ENCODE data around the gene TEX264. TPM values are rescaled to one million over a fixed set of nuclear protein-coding genes. Genes with fewer than 3 reads are reported as not detected.

The TEX264 gene
- total and polyA plus RNA-seq, 2 experiments from 2014 or later, result 10.0 to 13.3 TPM

- Histone ChIP-seq H3K27ac (ENCODE audit: low read depth) (no peak overlapping the region), H4K20me1 (replicated peaks; ENCODE audit: insufficient read depth) (no peaks in the 10 kb centered on the region), H3K4me3 (no peak overlapping the region), H3F3A (replicated peaks; ENCODE audit: low read depth) (no peaks in the 10 kb centered on the region), H3K27me3 (ENCODE audit: insufficient read depth) (no peaks in the 10 kb centered on the region), H3K4me2 (no peak overlapping the region), H2AFZ (no peak overlapping the region), H3K79me2 (replicated peaks; ENCODE audit: insufficient read depth) (no peaks in the 10 kb centered on the region), H3K9me2 (ENCODE audit: insufficient read depth) (no peaks in the 10 kb centered on the region), H3K36me3 (ENCODE audit: insufficient read depth) (no peaks in the 10 kb centered on the region), H3K4me1 (ENCODE audit: insufficient read depth) (no peaks in the 10 kb centered on the region; the same call in 1 of the 2 replicates)
- Mint-ChIP-seq H3K4me3 (no peak overlapping the region), H3K9me3 (no peaks in the 10 kb centered on the region), H3K36me3 (ENCODE audit: low read depth) (no peaks in the 10 kb centered on the region; the same call in 1 of the 3 replicates), H3K27me3 (ENCODE audit: insufficient read depth, low read depth, poor library complexity) (peaks cover 24% of the 10 kb centered on the region), H3K27ac (no peak overlapping the region), H3K4me1 (peaks cover 10% of the 10 kb centered on the region)
- TF ChIP-seq JUNB (IDR thresholded peaks at IDR 0.05; ENCODE audit: unreplicated experiment), result no peak
- no peak for TF ChIP-seq ZNF331 (CRISPR knock-in tag; IDR thresholded peaks at IDR 0.05; ENCODE audit: low read depth)
- TF ChIP-seq EZH2 (IDR thresholded peaks at IDR 0.05; ENCODE audit: low read depth, unreplicated experiment), result no peak
- TF ChIP-seq POLR2AphosphoS5 (IDR thresholded peaks at IDR 0.05; ENCODE audit: low read depth), result no peak
- TF ChIP-seq ZNF114 (CRISPR knock-in tag; IDR thresholded peaks at IDR 0.05), result no peak
- DNase-seq (ENCODE audit: low spot score) (no peak), ATAC-seq (no peak)
These were observed 20.9 kb downstream of the TEX264 start for GRCh38 chr3:51691949-51692348.

- DNase-seq (ENCODE audit: low spot score) (no peak), ATAC-seq (no peak)
- H2AFZ ChIP-seq, result no peak overlapping the region
- Mint-ChIP-seq H3K9me3 (no peaks in the 10 kb centered on the region), H3K27me3 (ENCODE audit: insufficient read depth, low read depth, poor library complexity) (peaks cover 20% of the 10 kb centered on the region), H3K4me3 (no peak overlapping the region), H3K27ac (no peak overlapping the region), H3K4me1 (peaks cover 10% of the 10 kb centered on the region), H3K36me3 (ENCODE audit: low read depth) (no peaks in the 10 kb centered on the region; the same call in 1 of the 3 replicates)
- H3K36me3 ChIP-seq (ENCODE audit: insufficient read depth), result no peaks in the 10 kb centered on the region
- H3K9me2 ChIP-seq (ENCODE audit: insufficient read depth), result no peaks in the 10 kb centered on the region
- H3K27ac ChIP-seq (ENCODE audit: low read depth), result no peak overlapping the region
- H3K79me2 ChIP-seq (replicated peaks; ENCODE audit: insufficient read depth), result no peaks in the 10 kb centered on the region
- H3K4me2 ChIP-seq, result no peak overlapping the region
- H4K20me1 ChIP-seq (replicated peaks; ENCODE audit: insufficient read depth), result no peaks in the 10 kb centered on the region
- H3K4me1 ChIP-seq (ENCODE audit: insufficient read depth), result no peaks in the 10 kb centered on the region; the same call in 1 of the 2 replicates
- H3K4me3 ChIP-seq, result no peak overlapping the region
- H3F3A ChIP-seq (replicated peaks; ENCODE audit: low read depth), result no peaks in the 10 kb centered on the region
- no peaks in the 10 kb centered on the region for H3K27me3 ChIP-seq (ENCODE audit: insufficient read depth)
- TF ChIP-seq CREB1 (CRISPR knock-in tag; IDR thresholded peaks at IDR 0.05; ENCODE audit: low read depth), result no peak
- TF ChIP-seq, protein P1, sequence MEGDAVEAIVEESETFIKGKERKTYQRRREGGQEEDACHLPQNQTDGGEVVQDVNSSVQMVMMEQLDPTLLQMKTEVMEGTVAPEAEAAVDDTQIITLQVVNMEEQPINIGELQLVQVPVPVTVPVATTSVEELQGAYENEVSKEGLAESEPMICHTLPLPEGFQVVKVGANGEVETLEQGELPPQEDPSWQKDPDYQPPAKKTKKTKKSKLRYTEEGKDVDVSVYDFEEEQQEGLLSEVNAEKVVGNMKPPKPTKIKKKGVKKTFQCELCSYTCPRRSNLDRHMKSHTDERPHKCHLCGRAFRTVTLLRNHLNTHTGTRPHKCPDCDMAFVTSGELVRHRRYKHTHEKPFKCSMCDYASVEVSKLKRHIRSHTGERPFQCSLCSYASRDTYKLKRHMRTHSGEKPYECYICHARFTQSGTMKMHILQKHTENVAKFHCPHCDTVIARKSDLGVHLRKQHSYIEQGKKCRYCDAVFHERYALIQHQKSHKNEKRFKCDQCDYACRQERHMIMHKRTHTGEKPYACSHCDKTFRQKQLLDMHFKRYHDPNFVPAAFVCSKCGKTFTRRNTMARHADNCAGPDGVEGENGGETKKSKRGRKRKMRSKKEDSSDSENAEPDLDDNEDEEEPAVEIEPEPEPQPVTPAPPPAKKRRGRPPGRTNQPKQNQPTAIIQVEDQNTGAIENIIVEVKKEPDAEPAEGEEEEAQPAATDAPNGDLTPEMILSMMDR (conservative IDR thresholded peaks at IDR 0.05; ENCODE audit: low read depth in 2 of 2), result no peak
- no peak for TF ChIP-seq POLR2AphosphoS5 (IDR thresholded peaks at IDR 0.05; ENCODE audit: low read depth)
- no peak for TF ChIP-seq STAT1 (IDR thresholded peaks at IDR 0.05; ENCODE audit: unreplicated experiment)
- no peak for TF ChIP-seq ZNF114 (CRISPR knock-in tag; IDR thresholded peaks at IDR 0.05)
- TF ChIP-seq JUNB (IDR thresholded peaks at IDR 0.05; ENCODE audit: unreplicated experiment), result no peak
- TF ChIP-seq EZH2phosphoT487 (IDR thresholded peaks at IDR 0.05; ENCODE audit: unreplicated experiment), result no peak
- TF ChIP-seq, protein P2, sequence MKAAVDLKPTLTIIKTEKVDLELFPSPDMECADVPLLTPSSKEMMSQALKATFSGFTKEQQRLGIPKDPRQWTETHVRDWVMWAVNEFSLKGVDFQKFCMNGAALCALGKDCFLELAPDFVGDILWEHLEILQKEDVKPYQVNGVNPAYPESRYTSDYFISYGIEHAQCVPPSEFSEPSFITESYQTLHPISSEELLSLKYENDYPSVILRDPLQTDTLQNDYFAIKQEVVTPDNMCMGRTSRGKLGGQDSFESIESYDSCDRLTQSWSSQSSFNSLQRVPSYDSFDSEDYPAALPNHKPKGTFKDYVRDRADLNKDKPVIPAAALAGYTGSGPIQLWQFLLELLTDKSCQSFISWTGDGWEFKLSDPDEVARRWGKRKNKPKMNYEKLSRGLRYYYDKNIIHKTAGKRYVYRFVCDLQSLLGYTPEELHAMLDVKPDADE (IDR thresholded peaks at IDR 0.05), result no peak
- no peak for TF ChIP-seq NANOG (IDR thresholded peaks at IDR 0.05; ENCODE audit: borderline replicate concordance)
- no peak for TF ChIP-seq ZNF462 (CRISPR knock-in tag; IDR thresholded peaks at IDR 0.05)
These were observed 21.9 kb downstream of the TEX264 start for GRCh38 chr3:51692980-51693395.

Data from GM23338 (cell line).